Stimulated activated CD4-positive, alpha-beta T cell treated with anti-CD3 and anti-CD28 coated beads, Interleukin-12 subunit alpha, Interleukin-12 subunit beta, amount 100 ng/mL, for 48 hours (primary cell): ENCODE results near the gene LRRC28.

Experiments
- DNase-seq, 3 donors: peaks; one replicate each; pipeline ENCODE4 v3.0.0-alpha.2; 2020; ENCODE audit warnings: low read depth in 2 of 3, low spot score in 1 of 3

LRRC28 gene

DNA sequence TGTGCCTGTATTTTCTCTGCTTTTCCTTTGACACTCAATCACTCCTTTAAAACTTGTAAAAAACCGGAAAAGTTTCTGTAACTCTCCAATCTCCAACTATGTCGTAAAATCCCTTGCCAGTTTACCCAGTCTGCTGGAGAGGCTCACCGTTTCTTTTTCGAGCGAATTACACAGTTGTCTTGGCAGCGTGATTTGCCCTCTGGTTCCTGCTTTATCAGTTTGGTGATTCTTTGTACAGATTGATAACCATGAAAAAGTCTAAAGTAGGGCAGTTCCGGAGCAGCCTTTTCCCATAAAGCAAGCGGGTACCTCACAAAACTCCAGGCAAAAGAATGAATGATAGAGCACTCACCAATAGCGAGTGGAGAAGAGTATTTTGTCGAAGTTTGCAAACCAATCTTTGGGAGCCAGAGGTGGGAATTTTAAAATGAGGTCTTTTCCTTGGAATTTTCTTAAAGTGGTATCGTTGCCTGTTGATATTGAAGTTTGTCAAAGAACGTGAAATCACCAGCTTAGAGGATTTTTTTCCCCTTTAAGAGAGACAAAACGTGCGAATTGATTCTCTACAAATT, 1.9 kb upstream of the LRRC28 start, which contains the start of gene TTC23:
Gene TTC23, minus strand, starts transcription at position 312 of the 572 bp plus-strand sequence. CDS start 20,869 bp downstream, outside the sequence.
- no peak for DNase-seq

- no peak for DNase-seq
Observed at GRCh38 chr15:99250001-99250400, 1.3 kb upstream of the LRRC28 start.

DNA sequence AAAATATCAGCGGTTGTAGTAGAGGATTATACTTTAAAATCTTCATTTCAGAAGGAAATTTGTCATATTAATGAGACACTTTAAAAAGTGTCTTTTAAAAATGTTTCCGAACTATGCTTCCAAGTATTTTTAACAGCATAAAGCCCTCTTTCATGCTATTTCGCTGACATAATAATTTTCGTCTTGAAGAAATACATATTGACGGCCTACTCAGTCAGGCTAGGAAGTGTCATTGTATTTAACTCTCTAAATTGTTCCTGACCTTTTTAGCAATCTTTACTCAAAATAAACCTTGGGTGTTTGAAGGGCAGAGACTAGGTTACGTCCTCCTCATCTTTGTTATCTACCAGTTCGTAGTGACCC, 806 bp upstream of the LRRC28 start:
- no peak for DNase-seq

GRCh38 chr15:99252326-99252725, 1.0 kb downstream of the LRRC28 start:
- DNase-seq = no peak

DNA sequence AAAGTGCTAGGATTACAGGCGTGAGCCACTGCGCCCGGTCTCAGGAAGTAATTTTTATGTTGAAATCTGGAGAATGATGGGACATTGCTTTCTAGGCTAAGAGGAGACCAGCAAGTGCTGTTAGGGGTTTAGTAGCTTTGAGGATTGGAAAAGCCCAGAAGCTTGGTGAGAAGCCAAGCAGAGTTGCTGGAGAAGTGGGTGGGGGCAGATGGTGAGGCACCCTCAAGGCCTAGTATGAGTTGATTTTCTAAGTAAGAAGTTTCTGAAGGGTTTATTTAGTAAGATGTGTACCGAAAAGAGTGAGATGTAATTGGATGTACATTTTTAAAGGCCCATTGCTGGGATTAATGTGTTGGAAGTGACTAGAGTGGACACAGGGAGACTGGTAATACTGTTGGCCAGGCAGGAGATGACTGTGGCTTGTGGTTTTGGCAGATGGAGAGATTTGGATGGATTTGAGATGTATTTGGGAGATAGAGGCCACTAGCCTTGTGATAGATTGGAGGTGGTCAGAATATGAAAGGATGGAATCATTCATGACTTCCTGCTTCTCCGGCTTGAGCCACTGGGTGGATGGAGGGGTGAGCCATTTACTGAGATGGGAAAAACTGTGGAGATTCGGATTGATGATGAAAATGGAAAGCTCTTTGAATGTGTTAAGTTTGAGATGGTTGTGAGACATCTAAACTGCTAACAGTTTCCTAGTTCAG, 2.3 kb downstream of the LRRC28 start:
- peak in 1 of 3 donors; percentile 16 for DNase-seq

DNA sequence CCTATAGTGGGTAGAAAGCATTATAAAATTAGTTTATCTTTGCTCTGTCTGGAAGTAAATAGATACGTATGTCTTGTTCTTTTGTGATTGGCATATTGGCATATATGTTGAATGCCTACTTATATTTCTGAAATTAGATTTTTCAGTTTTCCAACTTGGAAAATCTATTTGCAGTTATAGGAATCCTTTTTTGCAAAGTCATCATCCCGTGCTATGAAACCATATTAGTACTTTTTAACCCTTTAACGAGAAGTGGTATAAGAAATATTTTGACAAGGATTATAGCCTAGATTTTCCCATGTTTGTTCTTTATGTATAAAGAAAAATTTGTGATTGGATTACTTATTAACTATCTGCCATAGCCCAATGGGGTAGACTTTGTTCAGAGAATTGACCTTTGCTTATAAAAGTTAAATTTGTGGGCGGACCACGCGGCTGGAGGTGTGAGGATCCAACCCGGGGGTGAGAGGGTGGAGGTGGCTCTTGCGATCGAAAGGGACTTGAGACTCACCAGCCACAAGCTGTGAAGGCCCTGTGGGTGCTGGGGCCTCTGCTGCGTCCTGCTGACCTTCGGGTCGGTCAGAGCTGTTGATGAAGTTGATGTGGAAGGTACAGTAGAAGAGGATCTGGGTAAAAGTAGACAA, 5.9 kb downstream of the LRRC28 start:
- no peak for DNase-seq

DNA sequence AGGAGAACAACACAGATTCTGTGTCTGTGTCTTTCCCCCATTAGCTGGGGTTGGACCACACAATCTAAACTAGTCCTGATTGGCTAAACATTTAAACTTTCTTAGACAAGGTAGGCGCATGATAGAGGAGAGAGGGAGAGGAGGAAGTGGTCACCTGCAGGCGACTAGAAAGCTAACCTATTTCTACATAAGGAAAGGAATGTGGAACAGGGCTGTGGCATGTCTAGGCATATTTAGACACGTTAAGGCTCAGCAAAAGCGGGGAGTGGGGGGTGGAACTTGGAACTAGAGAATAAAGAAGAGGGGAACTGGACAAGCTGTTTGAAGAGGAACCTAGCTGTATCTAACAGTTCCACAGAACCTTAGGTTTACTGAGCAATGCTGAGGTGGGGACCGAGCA, 12.8 kb downstream of the LRRC28 start:
- no peak for DNase-seq

- DNase-seq = no peak
Observed at GRCh38 chr15:99265541-99266070, 14.3 kb downstream of the LRRC28 start.

- no peak for DNase-seq
Observed at GRCh38 chr15:99267957-99268356, 16.7 kb downstream of the LRRC28 start.

DNA sequence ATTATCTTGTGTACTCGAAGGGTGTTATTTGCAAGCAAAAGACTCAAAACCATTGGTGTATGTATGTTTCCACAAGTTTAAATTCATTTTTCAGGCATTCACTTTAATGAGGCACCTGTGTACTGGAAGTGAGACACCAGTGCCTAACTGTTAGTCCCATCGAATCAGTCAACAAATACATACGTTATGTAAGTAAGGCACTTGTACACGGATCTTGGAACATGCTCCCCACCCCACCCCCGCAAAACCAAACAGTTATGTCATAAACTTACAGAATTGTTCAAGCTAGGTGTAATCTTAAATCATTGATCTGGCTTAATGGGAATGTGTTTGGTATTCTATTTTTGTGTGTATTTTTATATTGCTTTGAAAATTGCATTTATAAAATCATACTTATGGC, 17.1 kb downstream of the LRRC28 start:
- no peak for DNase-seq

DNA sequence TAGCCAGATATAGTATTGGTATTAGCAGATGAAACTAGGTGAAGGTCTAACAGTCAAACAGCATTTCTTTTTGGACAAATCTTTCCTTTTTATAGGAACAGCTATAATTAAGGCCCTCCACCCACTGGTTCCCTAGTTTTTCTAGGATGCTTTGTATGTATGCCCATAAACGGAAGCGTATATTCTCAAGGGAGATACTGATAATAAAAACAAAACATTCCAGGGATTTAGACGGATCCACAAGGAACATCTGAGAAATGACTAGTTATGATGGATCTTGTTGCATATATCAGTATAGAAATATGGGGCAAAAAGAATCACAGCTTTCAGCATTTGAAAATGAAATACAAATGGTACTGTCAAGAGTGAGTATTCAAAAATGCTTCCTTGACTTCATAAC, 22.5 kb downstream of the LRRC28 start:
- DNase-seq = no peak

DNA sequence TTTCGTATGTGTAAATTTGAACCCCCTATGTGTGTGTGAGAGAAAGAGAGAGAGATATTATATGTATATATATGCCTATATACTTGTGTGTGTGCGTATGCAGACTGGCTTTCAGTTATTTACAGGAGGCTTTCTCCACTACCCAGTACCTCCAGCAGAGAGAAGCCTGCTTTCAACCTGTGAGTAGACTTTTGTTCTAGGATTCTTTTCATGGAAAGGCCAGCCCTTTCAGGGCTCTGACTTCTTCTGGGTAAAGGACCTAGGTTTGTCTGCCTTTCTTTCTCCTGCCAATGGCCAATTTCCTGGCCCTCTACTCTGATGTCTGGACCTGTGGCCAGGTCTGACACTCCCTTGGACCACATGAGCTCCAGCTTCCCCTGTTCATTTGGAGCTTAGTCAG, 23.8 kb downstream of the LRRC28 start:
- no peak for DNase-seq

- no peak for DNase-seq
Observed at GRCh38 chr15:99275525-99276128, 24.3 kb downstream of the LRRC28 start.

- DNase-seq = no peak
Observed at GRCh38 chr15:99279290-99279689, 28.0 kb downstream of the LRRC28 start.

DNA sequence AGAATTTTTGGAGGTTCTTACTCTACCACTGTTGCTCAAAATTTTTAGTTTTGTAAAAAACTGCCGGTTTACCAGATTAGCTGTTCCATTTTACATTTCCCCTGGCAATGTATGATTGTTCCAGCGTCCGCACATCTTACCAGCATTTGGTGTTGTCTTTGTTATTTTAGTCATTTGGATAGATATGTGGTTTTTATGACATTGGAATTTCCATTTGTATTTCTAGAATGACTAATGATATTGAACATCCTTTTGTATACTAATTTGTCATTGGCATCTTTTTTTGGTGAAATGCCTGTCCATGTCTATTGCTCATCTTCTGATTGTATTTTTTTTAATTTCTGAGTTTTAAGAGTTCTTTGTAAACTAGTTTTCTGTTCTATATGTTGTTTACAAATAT, 28.5 kb downstream of the LRRC28 start:
- no peak for DNase-seq

GRCh38 chr15:99282121-99282520, 30.8 kb downstream of the LRRC28 start:
- no peak for DNase-seq

- DNase-seq = no peak
Observed at GRCh38 chr15:99282586-99282985, 31.3 kb downstream of the LRRC28 start.

DNA sequence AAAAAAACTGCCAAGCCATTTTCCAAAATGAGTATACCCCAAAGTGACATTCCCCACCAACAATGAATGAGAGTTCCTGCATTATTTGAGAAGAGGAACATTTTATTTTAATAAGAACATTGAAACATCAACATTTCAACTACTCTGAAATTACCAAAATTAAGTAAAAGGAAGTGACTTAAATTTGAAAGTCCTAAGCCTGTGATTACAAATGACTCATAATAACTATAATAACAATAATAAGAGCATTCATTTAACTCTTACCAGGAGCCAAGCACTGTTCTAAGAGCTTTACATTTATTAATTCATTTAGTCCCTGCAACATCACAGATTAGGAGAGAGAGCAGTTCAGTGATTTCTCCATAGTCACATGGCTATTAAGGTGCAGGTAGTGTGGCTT, 32.4 kb downstream of the LRRC28 start:
- no peak for DNase-seq

- no peak for DNase-seq
Observed at GRCh38 chr15:99291643-99292042, 40.4 kb downstream of the LRRC28 start.

DNA sequence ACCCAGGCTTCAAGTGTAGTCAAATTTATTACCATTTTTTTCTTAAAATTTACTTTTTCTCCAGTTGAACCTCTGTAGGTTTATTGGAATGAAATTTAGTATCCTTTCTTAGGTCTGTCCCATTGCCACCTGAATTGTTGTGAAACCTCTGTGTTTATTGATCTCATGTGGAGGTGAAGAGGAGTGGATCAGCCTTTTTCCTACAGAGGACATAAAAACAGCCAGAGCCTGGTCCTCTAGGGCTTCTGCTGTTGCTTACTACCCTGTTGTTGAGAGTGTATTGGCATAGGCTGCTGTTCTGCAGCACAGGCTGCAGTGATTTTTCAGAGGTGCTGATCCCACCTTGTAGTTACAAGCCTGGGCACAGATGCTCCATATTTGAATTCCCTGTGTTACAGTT, 44.6 kb downstream of the LRRC28 start:
- DNase-seq = no peak

DNA sequence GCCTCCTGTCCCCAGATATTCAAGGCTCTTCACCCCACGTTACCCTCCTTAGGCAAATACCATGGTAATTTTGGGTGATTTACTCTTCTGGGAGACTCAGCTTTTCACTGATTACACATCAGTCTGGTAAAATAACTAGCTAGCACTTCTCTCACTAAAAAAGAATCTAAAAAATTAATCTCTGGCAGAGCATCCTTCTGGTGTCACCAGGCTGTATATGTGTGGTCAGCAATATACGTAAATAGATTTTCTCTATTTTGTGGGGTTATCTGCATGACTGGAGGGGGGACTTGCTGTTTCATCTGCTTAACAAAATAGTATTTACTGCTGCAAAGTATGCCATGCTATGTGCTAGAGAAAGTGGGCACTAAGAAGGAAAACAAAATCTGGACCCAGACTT, 45.1 kb downstream of the LRRC28 start:
- no peak for DNase-seq

- DNase-seq = no peak
Observed at GRCh38 chr15:99303907-99304306, 52.6 kb downstream of the LRRC28 start.
